ENCODE data around the gene GRK5. TPM values are rescaled to one million over a fixed set of nuclear protein-coding genes. Genes with fewer than 3 reads are reported as not detected.

Gene GRK5
- total RNA-seq, 1 experiment from 2014 or later = 1.2 TPM

GRCh38 chr10:119335671-119336353 lies 128.4 kb downstream of the GRK5 start:
- no peak overlapping the region for H4K8ac ChIP-seq (replicated peaks; ENCODE audit: insufficient read length, low read depth, low read length)
- no peaks in the 10 kb centered on the region for H3K23me2 ChIP-seq (ENCODE audit: insufficient read length, low read depth, low read length, poor library complexity, severe bottlenecking)
- WGBS (ENCODE audit: extremely low coverage, insufficient read length, low lambda C conversion rate) = no CpG with 5 or more reads among the region's 10 CpGs
- Mint-ChIP-seq H3K27me3 (ENCODE audit: low read depth) (peaks cover 2% of the 10 kb centered on the region; the same call in 1 of the 2 replicates), H3K4me3 (no peak overlapping the region), H3K4me1 (peaks cover 0 to 5% of the 10 kb centered on the region in 2 experiments; a peak in 2 of 4 replicates), H3K27ac (peak overlapping the region in 1 of 3 experiments; percentile 79; a peak in 2 of 7 replicates), H3K9me3 (no peaks in the 10 kb centered on the region), H3K36me3 (ENCODE audit: insufficient read depth in 1 of 3, low read depth in 3 of 3) (no peaks in the 10 kb centered on the region)
- H3K4ac ChIP-seq (ENCODE audit: low read depth, low read length) = no peak overlapping the region
- H4K5ac ChIP-seq (ENCODE audit: insufficient read length, low read depth, low read length) = no peak overlapping the region
- H2AK5ac ChIP-seq (ENCODE audit: insufficient read length, low read length) = no peak overlapping the region
- H2BK20ac ChIP-seq (ENCODE audit: low read depth, low read length, poor library complexity, severe bottlenecking) = no peak overlapping the region
- no peak overlapping the region for H2BK15ac ChIP-seq (ENCODE audit: low read depth, low read length)
- no peak for DNase-seq
- no peak overlapping the region for H3K23ac ChIP-seq (ENCODE audit: insufficient read length, low read depth, low read length)
- no peak overlapping the region for H4K91ac ChIP-seq (ENCODE audit: insufficient read length, low read depth, low read length)
- H4K20me1 ChIP-seq (ENCODE audit: control insufficient read depth, insufficient read depth, insufficient read length) = no peaks in the 10 kb centered on the region
- no peak overlapping the region for H2BK12ac ChIP-seq (ENCODE audit: insufficient read length, low read depth, low read length)
- H2BK5ac ChIP-seq (ENCODE audit: insufficient read length, low read length) = no peak overlapping the region
- H3K27ac ChIP-seq (ENCODE audit: insufficient read length, low read depth, low read length) = no peak overlapping the region
- no peak overlapping the region for H3K56ac ChIP-seq (ENCODE audit: insufficient read length, low read depth, low read length)
- TF ChIP-seq CTCF (conservative IDR thresholded peaks at IDR 0.05) = no peak
- H3K18ac ChIP-seq (ENCODE audit: insufficient read length, low read depth, low read length) = no peak overlapping the region
- H3K79me2 ChIP-seq (ENCODE audit: insufficient read depth, low read length) = no peaks in the 10 kb centered on the region
- H3K4me2 ChIP-seq (ENCODE audit: insufficient read depth, insufficient read length, low read length) = no peak overlapping the region
- H3K9ac ChIP-seq (ENCODE audit: extremely low read depth, insufficient read length, low read length) = no peak overlapping the region
- H3T11ph ChIP-seq (ENCODE audit: low read length) = no peak overlapping the region
- H3K14ac ChIP-seq (ENCODE audit: insufficient read depth, low read length) = no peak overlapping the region
- H3K9me3 ChIP-seq (ENCODE audit: control insufficient read depth, low read depth, low read length) = no peaks in the 10 kb centered on the region
- no peaks in the 10 kb centered on the region for H3K79me1 ChIP-seq (ENCODE audit: insufficient read depth, low read depth, low read length, poor library complexity, severe bottlenecking)
- H3K27me3 ChIP-seq (ENCODE audit: insufficient read depth, low read length) = no peaks in the 10 kb centered on the region
- no peak overlapping the region for H2BK120ac ChIP-seq (ENCODE audit: low read depth, low read length, poor library complexity, severe bottlenecking)
- H3K4me1 ChIP-seq (ENCODE audit: insufficient read depth, low read length) = no peaks in the 10 kb centered on the region
- H2AFZ ChIP-seq (ENCODE audit: low read length) = no peak overlapping the region

Measured in H9 (cell line).